ENCODE results near the gene USP32.

The USP32 gene

DNA sequence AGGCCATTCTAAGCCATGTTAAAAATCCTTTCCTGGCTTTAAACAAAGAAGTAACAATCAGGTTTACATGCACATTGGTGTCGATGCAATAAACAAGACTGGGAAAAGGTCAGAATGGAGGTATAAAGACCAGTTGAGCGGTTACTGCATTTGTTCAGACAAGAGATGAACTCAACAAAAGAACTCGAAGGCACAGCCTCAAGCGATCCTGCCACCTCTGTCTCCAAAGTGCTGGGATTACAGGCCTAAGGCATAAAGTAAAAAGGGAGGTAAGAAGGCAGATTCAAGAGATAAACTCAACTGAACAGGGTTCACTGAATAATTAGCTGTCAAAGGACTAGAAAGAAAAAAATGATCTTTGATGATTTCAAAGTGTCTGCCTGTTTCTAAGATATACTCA, 39.4 kb downstream of the USP32 start:
- H3K18ac ChIP-seq (ENCODE audit: low read depth in 1 of 2, low read length in 2 of 2), result peak overlapping the region in 1 of 2 experiments; percentile 24
- H2BK15ac ChIP-seq (ENCODE audit: low read depth, poor library complexity, severe bottlenecking), result no peak overlapping the region
- no peak overlapping the region for H2BK120ac ChIP-seq (ENCODE audit: low read depth, low read length)

DNA sequence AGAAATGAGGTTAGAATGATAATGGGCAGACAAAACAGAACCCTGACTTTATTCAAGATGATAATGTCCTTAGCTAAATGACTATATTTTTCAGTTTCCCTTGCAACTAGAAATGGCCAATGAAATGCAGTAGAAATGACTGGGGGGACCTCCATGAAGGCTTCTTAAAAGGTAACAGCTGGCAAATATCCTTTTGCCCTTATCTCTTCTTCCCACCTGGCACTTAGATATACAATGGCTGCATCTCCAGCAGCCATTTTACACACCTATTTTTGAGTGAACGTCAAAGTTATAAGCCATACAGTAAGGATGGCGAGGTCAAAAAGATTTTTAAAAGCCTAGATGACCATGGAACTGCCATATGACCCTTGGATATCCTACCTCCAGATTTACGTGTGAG, 39.9 kb downstream of the USP32 start:
- no peak overlapping the region for H4K8ac ChIP-seq (ENCODE audit: low read length)
- no peak overlapping the region for H2AK5ac ChIP-seq (ENCODE audit: low read length, severe bottlenecking)
- H3K36me3 ChIP-seq (ENCODE audit: control insufficient read depth in 1 of 2, insufficient read depth in 2 of 2, low read depth in 1 of 2, low read length in 2 of 2), result no peaks in the 10 kb centered on the region
- H3K4me2 ChIP-seq (ENCODE audit: low read length, poor library complexity, severe bottlenecking), result no peak overlapping the region
- no peak overlapping the region for H3K27ac ChIP-seq (ENCODE audit: low read length, poor library complexity, severe bottlenecking)
- peaks cover 4% of the 10 kb centered on the region for H3K4me1 ChIP-seq (ENCODE audit: control insufficient read depth, insufficient read depth, low read depth, low read length)
- no peaks in the 10 kb centered on the region for H3K9me3 ChIP-seq (ENCODE audit: control insufficient read depth, low read length)
- H3K4ac ChIP-seq (ENCODE audit: low read depth in 1 of 2, low read length in 2 of 2), result no peak overlapping the region
- no peak overlapping the region for H3K18ac ChIP-seq (ENCODE audit: low read depth in 1 of 2, low read length in 2 of 2)
- DNase-seq, result no peak
- no peak overlapping the region for H4K91ac ChIP-seq (ENCODE audit: low read length)
- H2BK5ac ChIP-seq (ENCODE audit: low read depth, low read length, poor library complexity, severe bottlenecking), result no peak overlapping the region
- no peak overlapping the region for H3K23ac ChIP-seq (ENCODE audit: low read length in 2 of 2)
- H3K79me1 ChIP-seq (replicated peaks; ENCODE audit: low read length, poor library complexity, severe bottlenecking), result peaks cover 26% of the 10 kb centered on the region
- H2BK12ac ChIP-seq (ENCODE audit: low read length in 2 of 2), result no peak overlapping the region
- H3K27me3 ChIP-seq (ENCODE audit: control insufficient read depth in 1 of 2, insufficient read depth in 1 of 2, low read length in 2 of 2), result no peaks in the 10 kb centered on the region
- H3K4me3 ChIP-seq (ENCODE audit: insufficient read depth in 1 of 2, low read depth in 1 of 2, low read length in 2 of 2), result no peak overlapping the region
- H3K9ac ChIP-seq (ENCODE audit: low read length), result no peak overlapping the region
- H2AFZ ChIP-seq (ENCODE audit: low read depth, low read length), result no peak overlapping the region
- no peak overlapping the region for H2BK120ac ChIP-seq (ENCODE audit: low read depth, low read length)
- WGBS, result 98% methylated on average over 2 of the region's 3 CpGs
- no peak overlapping the region for H3K14ac ChIP-seq (ENCODE audit: low read length in 2 of 2)
- H2BK15ac ChIP-seq (ENCODE audit: low read depth, poor library complexity, severe bottlenecking), result no peak overlapping the region

More for the DNA sequence above, 39.4 kb downstream of the USP32 start:
- H2BK5ac ChIP-seq (ENCODE audit: low read depth, low read length, poor library complexity, severe bottlenecking), result no peak overlapping the region
- no peak overlapping the region for H2AK5ac ChIP-seq (ENCODE audit: low read length, severe bottlenecking)
- H4K8ac ChIP-seq (ENCODE audit: low read length), result no peak overlapping the region
- H2BK12ac ChIP-seq (ENCODE audit: low read length in 2 of 2), result no peak overlapping the region
- H3K9ac ChIP-seq (ENCODE audit: low read length), result no peak overlapping the region
- peaks cover 27% of the 10 kb centered on the region for H3K79me1 ChIP-seq (replicated peaks; ENCODE audit: low read length, poor library complexity, severe bottlenecking)
- H3K27ac ChIP-seq (ENCODE audit: low read length, poor library complexity, severe bottlenecking), result no peak overlapping the region
- H3K4me3 ChIP-seq (ENCODE audit: insufficient read depth in 1 of 2, low read depth in 1 of 2, low read length in 2 of 2), result no peak overlapping the region
- H3K23ac ChIP-seq (ENCODE audit: low read length in 2 of 2), result no peak overlapping the region
- no peak overlapping the region for H3K14ac ChIP-seq (ENCODE audit: low read length in 2 of 2)
- 99% methylated on average over 4 of the region's 4 CpGs for WGBS
- no peak overlapping the region for H3K4me2 ChIP-seq (ENCODE audit: low read length, poor library complexity, severe bottlenecking)
- H4K91ac ChIP-seq (ENCODE audit: low read length), result no peak overlapping the region
- DNase-seq, result no peak
- H3K9me3 ChIP-seq (ENCODE audit: control insufficient read depth, low read length), result no peaks in the 10 kb centered on the region
- no peak overlapping the region for H2AFZ ChIP-seq (ENCODE audit: low read depth, low read length)
- H3K4ac ChIP-seq (ENCODE audit: low read depth in 1 of 2, low read length in 2 of 2), result no peak overlapping the region
- H3K36me3 ChIP-seq (ENCODE audit: control insufficient read depth in 1 of 2, insufficient read depth in 2 of 2, low read depth in 1 of 2, low read length in 2 of 2), result no peaks in the 10 kb centered on the region
- no peaks in the 10 kb centered on the region for H3K27me3 ChIP-seq (ENCODE audit: control insufficient read depth in 1 of 2, insufficient read depth in 1 of 2, low read length in 2 of 2)
- peaks cover 6% of the 10 kb centered on the region for H3K4me1 ChIP-seq (ENCODE audit: control insufficient read depth, insufficient read depth, low read depth, low read length)

DNA sequence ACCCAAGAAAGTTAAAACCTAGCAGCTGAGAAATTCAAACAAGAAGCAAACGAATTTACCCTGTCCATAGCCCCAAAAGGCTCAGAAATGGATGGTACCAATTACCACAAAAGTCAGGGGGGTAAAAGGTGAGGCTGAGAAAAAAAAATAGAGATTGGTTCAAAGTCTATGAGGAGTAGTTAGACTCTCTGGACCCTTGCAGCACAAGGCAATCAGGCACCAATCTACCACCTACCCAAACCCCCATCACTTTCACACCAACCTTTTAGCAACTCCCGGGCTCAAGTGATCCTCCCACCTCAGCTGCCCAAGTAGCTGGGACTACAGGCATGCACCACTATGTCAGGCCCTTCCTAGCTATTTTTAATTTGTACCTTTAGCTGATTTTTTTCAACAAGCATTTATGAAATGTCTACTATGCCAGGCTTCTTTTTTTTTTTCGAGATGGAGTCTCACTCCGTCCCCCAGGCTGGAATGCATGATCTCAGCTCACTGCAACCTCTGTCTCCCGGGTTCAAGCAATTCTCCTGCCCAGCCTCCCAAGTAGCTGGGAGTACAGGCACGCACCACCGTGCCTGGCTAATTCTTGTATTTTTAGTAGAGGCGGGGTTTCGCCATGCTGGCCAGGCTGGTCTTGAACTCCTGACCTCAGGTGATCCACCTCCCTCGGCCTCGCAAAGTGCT, 40.8 kb downstream of the USP32 start:
- H3K79me1 ChIP-seq (replicated peaks; ENCODE audit: low read length, poor library complexity, severe bottlenecking), result peaks cover 23% of the 10 kb centered on the region
- H2AK5ac ChIP-seq (ENCODE audit: low read length, severe bottlenecking), result no peak overlapping the region
- no peak overlapping the region for H3K23ac ChIP-seq (ENCODE audit: low read length in 2 of 2)
- no peak overlapping the region for H3K9ac ChIP-seq (ENCODE audit: low read length)
- no peak overlapping the region for H3K4ac ChIP-seq (ENCODE audit: low read depth in 1 of 2, low read length in 2 of 2)
- H3K9me3 ChIP-seq (ENCODE audit: control insufficient read depth, low read length), result no peaks in the 10 kb centered on the region
- H3K4me2 ChIP-seq (ENCODE audit: low read length, poor library complexity, severe bottlenecking), result no peak overlapping the region
- no peak overlapping the region for H4K8ac ChIP-seq (ENCODE audit: low read length)
- H3K27me3 ChIP-seq (ENCODE audit: control insufficient read depth in 1 of 2, insufficient read depth in 1 of 2, low read length in 2 of 2), result no peaks in the 10 kb centered on the region
- no peak overlapping the region for H3K4me3 ChIP-seq (ENCODE audit: insufficient read depth in 1 of 2, low read depth in 1 of 2, low read length in 2 of 2)
- H3K18ac ChIP-seq (ENCODE audit: low read depth in 1 of 2, low read length in 2 of 2), result no peak overlapping the region
- peaks cover 3% of the 10 kb centered on the region for H3K4me1 ChIP-seq (ENCODE audit: control insufficient read depth, insufficient read depth, low read depth, low read length)
- H3K36me3 ChIP-seq (ENCODE audit: control insufficient read depth in 1 of 2, insufficient read depth in 2 of 2, low read depth in 1 of 2, low read length in 2 of 2), result no peaks in the 10 kb centered on the region
- H2AFZ ChIP-seq (ENCODE audit: low read depth, low read length), result no peak overlapping the region
- H2BK15ac ChIP-seq (ENCODE audit: low read depth, poor library complexity, severe bottlenecking), result no peak overlapping the region
- DNase-seq, result no peak
- no peak overlapping the region for H2BK120ac ChIP-seq (ENCODE audit: low read depth, low read length)
- H3K27ac ChIP-seq (ENCODE audit: low read length, poor library complexity, severe bottlenecking), result no peak overlapping the region
- no peak overlapping the region for H3K14ac ChIP-seq (ENCODE audit: low read length in 2 of 2)
- no peak overlapping the region for H2BK12ac ChIP-seq (ENCODE audit: low read length in 2 of 2)
- no peak overlapping the region for H2BK5ac ChIP-seq (ENCODE audit: low read depth, low read length, poor library complexity, severe bottlenecking)
- 97% methylated on average over 8 of the region's 11 CpGs for WGBS
- no peak overlapping the region for H4K91ac ChIP-seq (ENCODE audit: low read length)

DNA sequence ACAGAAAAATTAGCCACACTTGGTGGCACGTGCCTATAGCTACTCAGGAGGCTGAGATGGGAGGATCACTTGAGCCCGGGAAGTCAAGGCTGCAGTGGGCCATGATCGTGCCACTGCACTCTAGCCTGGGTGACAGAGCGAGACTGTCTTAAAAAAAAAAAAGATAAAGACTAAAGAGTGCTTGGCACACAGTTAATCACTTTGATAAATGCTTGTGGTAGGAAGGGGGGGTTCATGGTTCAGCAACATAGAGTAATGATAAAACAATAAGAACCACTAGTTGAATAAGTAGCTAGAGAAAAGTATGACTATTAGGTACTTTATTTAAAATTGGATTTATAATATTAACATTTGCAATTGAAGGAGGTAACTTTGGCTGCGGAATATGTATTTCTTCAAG, 43.3 kb downstream of the USP32 start:
- 93% methylated on average over 5 of the region's 5 CpGs for WGBS
- Histone ChIP-seq H2BK5ac (ENCODE audit: low read depth, low read length, poor library complexity, severe bottlenecking) (no peak overlapping the region), H3K9ac (ENCODE audit: low read length) (no peak overlapping the region), H3K18ac (ENCODE audit: low read depth in 1 of 2, low read length in 2 of 2) (no peak overlapping the region), H3K4me2 (ENCODE audit: low read length, poor library complexity, severe bottlenecking) (no peak overlapping the region), H3K27me3 (ENCODE audit: control insufficient read depth in 1 of 2, insufficient read depth in 1 of 2, low read length in 2 of 2) (no peaks in the 10 kb centered on the region), H2BK12ac (ENCODE audit: low read length in 2 of 2) (no peak overlapping the region), H3K23ac (ENCODE audit: low read length in 2 of 2) (no peak overlapping the region), H3K14ac (ENCODE audit: low read length in 2 of 2) (no peak overlapping the region), H4K91ac (ENCODE audit: low read length) (no peak overlapping the region), H2AFZ (ENCODE audit: low read depth, low read length) (no peak overlapping the region), H2BK120ac (ENCODE audit: low read depth, low read length) (no peak overlapping the region), H3K79me1 (replicated peaks; ENCODE audit: low read length, poor library complexity, severe bottlenecking) (peaks cover 27% of the 10 kb centered on the region), H3K27ac (ENCODE audit: low read length, poor library complexity, severe bottlenecking) (no peak overlapping the region), H2BK15ac (ENCODE audit: low read depth, poor library complexity, severe bottlenecking) (no peak overlapping the region), H3K4me3 (ENCODE audit: insufficient read depth in 1 of 2, low read depth in 1 of 2, low read length in 2 of 2) (no peak overlapping the region), H3K9me3 (ENCODE audit: control insufficient read depth, low read length) (no peaks in the 10 kb centered on the region), H3K36me3 (ENCODE audit: control insufficient read depth in 1 of 2, insufficient read depth in 2 of 2, low read depth in 1 of 2, low read length in 2 of 2) (peaks cover 0 to 12% of the 10 kb centered on the region in 2 experiments), H2AK5ac (ENCODE audit: low read length, severe bottlenecking) (no peak overlapping the region), H3K4me1 (ENCODE audit: control insufficient read depth, insufficient read depth, low read depth, low read length) (peaks cover 2% of the 10 kb centered on the region), H4K8ac (ENCODE audit: low read length) (no peak overlapping the region), H3K4ac (ENCODE audit: low read depth in 1 of 2, low read length in 2 of 2) (no peak overlapping the region)
- no peak for DNase-seq

Measured in mesenchymal stem cell (in vitro differentiated cells and primary cell).